Small intestine (tissue), 7 donors: ENCODE results near the gene MSRB3. TPM values are rescaled to one million over a fixed set of nuclear protein-coding genes. Genes with fewer than 3 reads are reported as not detected.
A peak's percentile ranks its signal among the peaks of the same experiment; 100 is the strongest.

Experiments used
- DNase-seq, 2 donors: peaks; one replicate each; pipeline versions ENCODE4 v3.0.0 to v3.0.0-alpha.2; 2013
- FAIRE-seq: peaks from 2 replicates; lab custom pipeline; 2012; peaks lifted over from hg19 to GRCh38; lab: Jason Lieb, UNC
- H3K27ac ChIP-seq, 3 donors: one replicate each; pipeline ENCODE4 v1.5.1; 2013; ENCODE audit warnings: low read length in 2 of 3, mild to moderate bottlenecking in 2 of 3, control low read depth in 1 of 3, inconsistent platforms in 1 of 3, low read depth in 1 of 3, moderate library complexity in 1 of 3
- H3K27me3 ChIP-seq, 3 donors: one replicate each; pipeline ENCODE4 v1.6.1; 2013; ENCODE audit warnings: low read length in 3 of 3, inconsistent platforms in 1 of 3; ENCODE audit not compliant: control insufficient read depth in 3 of 3, insufficient read depth in 3 of 3
- H3K36me3 ChIP-seq, 3 donors: one replicate each; pipeline ENCODE4 v1.6.1; 2013; ENCODE audit warnings: low read length in 3 of 3, inconsistent platforms in 1 of 3, low read depth in 1 of 3, mild to moderate bottlenecking in 1 of 3, moderate library complexity in 1 of 3; ENCODE audit not compliant: control insufficient read depth in 3 of 3, insufficient read depth in 2 of 3
- H3K4me1 ChIP-seq, 3 donors: one replicate each; pipeline ENCODE4 v1.6.1; 2013; ENCODE audit warnings: low read length in 2 of 3, inconsistent platforms in 1 of 3, low read depth in 1 of 3, mild to moderate bottlenecking in 1 of 3, moderate library complexity in 1 of 3; ENCODE audit not compliant: control insufficient read depth in 3 of 3, insufficient read depth in 2 of 3
- H3K4me3 ChIP-seq, 3 donors: one replicate each; pipeline ENCODE4 v1.5.1; 2013; ENCODE audit warnings: low read length in 3 of 3, control low read depth in 1 of 3, inconsistent platforms in 1 of 3, low read depth in 1 of 3, mild to moderate bottlenecking in 1 of 3, moderate library complexity in 1 of 3
- H3K9me3 ChIP-seq, 2 donors: one replicate each; pipeline ENCODE4 v1.6.1; 2013; ENCODE audit warnings: low read depth in 1 of 2, low read length in 1 of 2; ENCODE audit not compliant: control insufficient read depth in 2 of 2, insufficient read depth in 1 of 2
- WGBS, 3 donors: extraction: QIAGEN DNeasy Blood & Tissue Kit; methylation state at CpG; one replicate each; pipeline ENCODE4 v1.1.7; 2013; 5-methylcytosine and 5-hydroxymethylcytosine counted together
- polyA plus RNA-seq, 4 donors: library from polyadenylated mRNA; stranded (reverse) in 3 of 4; unstranded in 1 of 4; fragments of 200-250 nt in 3 of 4; fragments of 120-200 nt in 1 of 4; gene quantifications; one replicate each; pipeline versions ENCODE4 v1.2.1 to v1.2.3, GENCODE V29; 2013
- donor health status: healthy with polysubstance abuse.
- donor health status: control.
- donor health status: control.
- donor health status: Bipolar disorder and iron deficiency.
- donor health status: healthy.

The MSRB3 gene
- polyA plus RNA-seq, 4 donors: 0.89 to 12.7 (median 4.3) TPM

GRCh38 chr12:65493913-65494245 is 215.4 kb downstream of the MSRB3 start:
- H3K36me3 ChIP-seq: no peaks in the 10 kb centered on the region
- H3K27me3 ChIP-seq: no peaks in the 10 kb centered on the region
- H3K9me3 ChIP-seq: no peaks in the 10 kb centered on the region
- no peak for FAIRE-seq
- H3K4me3 ChIP-seq: no peak overlapping the region
- peaks cover 0 to 26% (median 2%) of the 10 kb centered on the region in 3 donors for H3K4me1 ChIP-seq
- DNase-seq: peak in 1 of 2 donors; percentile 67
- WGBS, 3 donors: 6 to 59% (median 33%) methylated on average over 1 of the region's 1 CpG
- H3K27ac ChIP-seq: peak overlapping the region in 1 of 3 donors; percentile 49

GRCh38 chr12:65494537-65494936 is 216.1 kb downstream of the MSRB3 start:
- H3K36me3 ChIP-seq: no peaks in the 10 kb centered on the region
- WGBS, 3 donors: 6 to 39% (median 23%) methylated on average over 2 of the region's 2 CpGs
- no peak overlapping the region for H3K4me3 ChIP-seq
- H3K9me3 ChIP-seq: no peaks in the 10 kb centered on the region
- DNase-seq (peak; percentile 68), FAIRE-seq (no peak)
- no peaks in the 10 kb centered on the region for H3K27me3 ChIP-seq
- H3K27ac ChIP-seq: peak overlapping the region in 1 of 3 donors; percentile 49
- peaks cover 0 to 26% (median 2%) of the 10 kb centered on the region in 3 donors for H3K4me1 ChIP-seq

GRCh38 chr12:65495233-65495632 is 216.8 kb downstream of the MSRB3 start:
- H3K36me3 ChIP-seq: no peaks in the 10 kb centered on the region
- FAIRE-seq: no peak
- H3K9me3 ChIP-seq: no peaks in the 10 kb centered on the region
- peaks cover 0 to 26% (median 2%) of the 10 kb centered on the region in 3 donors for H3K4me1 ChIP-seq
- peak; percentile 43 to 47 for DNase-seq
- H3K27ac ChIP-seq: peak overlapping the region in 1 of 3 donors; percentile 49
- H3K27me3 ChIP-seq: no peaks in the 10 kb centered on the region
- 14 to 44% (median 21%) methylated on average over 2 of the region's 2 CpGs for WGBS, 3 donors
- H3K4me3 ChIP-seq: no peak overlapping the region

DNA sequence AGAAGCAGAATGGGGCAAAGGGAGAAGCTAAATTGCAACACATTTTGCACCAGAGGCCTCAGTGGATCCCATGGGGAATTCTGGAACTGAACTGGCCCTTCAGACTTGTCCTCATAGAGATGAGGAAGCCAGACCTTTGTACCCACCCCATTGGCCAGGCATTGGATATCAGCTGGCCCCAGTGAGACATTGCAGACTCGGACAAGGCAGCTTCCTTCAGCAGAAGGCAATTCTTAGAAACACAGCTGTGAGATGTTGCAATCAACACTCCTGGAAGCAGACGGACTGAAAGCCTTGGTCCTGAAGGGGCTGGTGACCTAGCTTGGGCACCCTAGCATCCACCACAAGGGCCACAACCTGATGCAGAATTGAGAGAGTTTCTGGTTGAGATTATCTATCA is 218.1 kb downstream of the MSRB3 start:
- DNase-seq (peak in 1 of 2 donors; percentile 65), FAIRE-seq (no peak)
- H3K4me3 ChIP-seq: no peak overlapping the region
- H3K4me1 ChIP-seq: peaks cover 0 to 26% (median 2%) of the 10 kb centered on the region in 3 donors
- 23 to 39% (median 28%) methylated on average over 2 of the region's 2 CpGs for WGBS, 3 donors
- no peak overlapping the region for H3K27ac ChIP-seq
- H3K36me3 ChIP-seq: no peaks in the 10 kb centered on the region
- no peaks in the 10 kb centered on the region for H3K27me3 ChIP-seq
- no peaks in the 10 kb centered on the region for H3K9me3 ChIP-seq

DNA sequence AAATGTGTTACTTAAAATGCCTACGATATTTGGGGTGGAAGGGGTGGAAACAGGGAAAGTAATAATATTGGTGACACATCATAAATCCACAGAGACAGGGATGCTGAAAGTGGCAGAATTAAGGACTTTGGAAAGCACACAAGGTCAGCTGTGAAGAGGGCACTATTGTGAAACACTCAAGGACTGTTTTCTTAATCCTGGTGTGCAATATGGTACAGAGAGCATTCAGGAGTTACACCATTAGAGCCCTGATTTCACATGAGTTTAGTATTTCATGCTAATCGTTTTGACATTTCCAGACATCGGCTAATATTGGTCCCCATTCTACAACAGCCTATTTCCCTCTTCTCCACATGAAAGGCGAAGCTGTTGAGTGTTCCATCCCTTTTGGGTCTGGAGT is 219.2 kb downstream of the MSRB3 start:
- H3K9me3 ChIP-seq: no peaks in the 10 kb centered on the region
- FAIRE-seq: no peak

GRCh38 chr12:65499167-65499566 is 220.7 kb downstream of the MSRB3 start:
- WGBS, 3 donors: 96 to 98% (median 97%) methylated on average over 7 of the region's 7 CpGs
- no peaks in the 10 kb centered on the region for H3K27me3 ChIP-seq
- no peaks in the 10 kb centered on the region for H3K36me3 ChIP-seq
- peaks cover 0 to 13% (median 0%) of the 10 kb centered on the region in 3 donors for H3K4me1 ChIP-seq
- FAIRE-seq (no peak), DNase-seq (no peak)
- no peak overlapping the region for H3K27ac ChIP-seq
- H3K9me3 ChIP-seq: no peaks in the 10 kb centered on the region
- no peak overlapping the region for H3K4me3 ChIP-seq

More for the DNA sequence above, 219.2 kb downstream of the MSRB3 start:
- peak in 1 of 2 donors; percentile 58 for DNase-seq
- Histone ChIP-seq H3K4me1 (peaks cover 0 to 26% (median 2%) of the 10 kb centered on the region in 3 donors), H3K27ac (no peak overlapping the region), H3K27me3 (no peaks in the 10 kb centered on the region), H3K36me3 (no peaks in the 10 kb centered on the region), H3K4me3 (no peak overlapping the region)
- 78 to 89% (median 86%) methylated on average over 4 of the region's 4 CpGs for WGBS, 3 donors

- 47 to 51% (median 50%) methylated on average over 7 of the region's 7 CpGs for WGBS, 3 donors
Observed at GRCh38 chr12:65500091-65500900, 221.8 kb downstream of the MSRB3 start.

GRCh38 chr12:65501093-65501621 is 222.7 kb downstream of the MSRB3 start:
- Histone ChIP-seq H3K9me3 (no peaks in the 10 kb centered on the region), H3K27ac (no peak overlapping the region), H3K4me3 (no peak overlapping the region), H3K4me1 (peaks cover 0 to 3% (median 0%) of the 10 kb centered on the region in 3 donors), H3K36me3 (no peaks in the 10 kb centered on the region), H3K27me3 (no peaks in the 10 kb centered on the region)
- FAIRE-seq (no peak), DNase-seq (no peak)
- 66 to 79% (median 77%) methylated on average over 6 of the region's 6 CpGs for WGBS, 3 donors

More at GRCh38 chr12:65500091-65500900, 221.8 kb downstream of the MSRB3 start:
- H3K4me1 ChIP-seq: peaks cover 0 to 3% (median 0%) of the 10 kb centered on the region in 3 donors
- no peaks in the 10 kb centered on the region for H3K27me3 ChIP-seq
- no peaks in the 10 kb centered on the region for H3K36me3 ChIP-seq
- H3K4me3 ChIP-seq: no peak overlapping the region
- H3K27ac ChIP-seq: no peak overlapping the region
- FAIRE-seq (no peak), DNase-seq (no peak)
- no peaks in the 10 kb centered on the region for H3K9me3 ChIP-seq
